GM06990 (cell line): ENCODE data around the gene NTRK2.

ENCODE experiments used
- DNase-seq: peaks from one replicate; pipeline ENCODE4 v3.0.0-alpha.2; 2011; ENCODE audit not compliant: insufficient read length; ENCODE audit errors: extremely low read depth
- H3K27me3 ChIP-seq: replicated peaks from 2 replicates; pipeline ENCODE4 v1.6.0; 2011; ENCODE audit warnings: low read length; ENCODE audit not compliant: control insufficient read depth, insufficient read depth
- H3K36me3 ChIP-seq: 2 replicates; pipeline ENCODE4 v1.5.1; 2011; ENCODE audit warnings: low read length; ENCODE audit not compliant: control insufficient read depth, insufficient read depth
- H3K4me3 ChIP-seq: replicated peaks from 2 replicates; pipeline ENCODE4 v1.5.1; 2011; ENCODE audit warnings: low read depth, mild to moderate bottlenecking, control low read depth, low read length
- CTCF ChIP-seq: IDR thresholded peaks from 2 replicates; pipeline ENCODE4 v1.5.1; 2011; ENCODE audit warnings: low read length, control low read depth, mild to moderate bottlenecking, inconsistent platforms; ENCODE audit not compliant: insufficient read depth, poor library complexity, severe bottlenecking

NTRK2 gene

GRCh38 chr9:84642553-84643141 is 26.9 kb upstream of the NTRK2 start:
- DNase-seq: no peak
- no peak overlapping the region for H3K4me3 ChIP-seq
- TF ChIP-seq CTCF: no peak
- no peaks in the 10 kb centered on the region for H3K36me3 ChIP-seq
- no peaks in the 10 kb centered on the region for H3K27me3 ChIP-seq

- no peak for TF ChIP-seq CTCF
Observed at GRCh38 chr9:84647699-84648098, 21.8 kb upstream of the NTRK2 start.

GRCh38 chr9:84652496-84653120 is 16.9 kb upstream of the NTRK2 start:
- Histone ChIP-seq H3K4me3 (no peak overlapping the region), H3K36me3 (no peaks in the 10 kb centered on the region), H3K27me3 (no peaks in the 10 kb centered on the region)
- TF ChIP-seq CTCF: peak; percentile 16
- no peak for DNase-seq

More at GRCh38 chr9:84647699-84648098, 21.8 kb upstream of the NTRK2 start:
- Histone ChIP-seq H3K36me3 (no peaks in the 10 kb centered on the region), H3K27me3 (no peaks in the 10 kb centered on the region), H3K4me3 (no peak overlapping the region)
- no peak for DNase-seq

- DNase-seq: no peak
- no peak for TF ChIP-seq CTCF
- Histone ChIP-seq H3K36me3 (no peaks in the 10 kb centered on the region), H3K27me3 (no peaks in the 10 kb centered on the region), H3K4me3 (no peak overlapping the region)
Observed at GRCh38 chr9:84655447-84655846, 14.1 kb upstream of the NTRK2 start.

GRCh38 chr9:84659313-84659712 is 10.2 kb upstream of the NTRK2 start:
- TF ChIP-seq CTCF: no peak
- no peak for DNase-seq
- Histone ChIP-seq H3K4me3 (no peak overlapping the region), H3K27me3 (no peaks in the 10 kb centered on the region), H3K36me3 (no peaks in the 10 kb centered on the region)

- no peaks in the 10 kb centered on the region for H3K27me3 ChIP-seq
- no peak overlapping the region for H3K4me3 ChIP-seq
- DNase-seq: no peak
Observed at GRCh38 chr9:84659773-84660172, 9.8 kb upstream of the NTRK2 start.

More at GRCh38 chr9:84659773-84660172, 9.8 kb upstream of the NTRK2 start:
- TF ChIP-seq CTCF: no peak
- no peaks in the 10 kb centered on the region for H3K36me3 ChIP-seq
